Stimulated activated CD8-positive, alpha-beta memory T cell treated with anti-CD3 and anti-CD28 coated beads, Interleukin-15, amount 100 ng/mL, for 4 hours (primary cell): Measurements from ENCODE around the gene CASS4.

Experiments used
- DNase-seq, 2 donors: peaks; one replicate each; pipeline ENCODE4 v3.0.0-alpha.2; 2020; ENCODE audit warnings: low read depth in 2 of 2

Gene CASS4

GRCh38 chr20:56504373-56505005 is 92.4 kb downstream of the CASS4 start:
- DNase-seq, result no peak

- DNase-seq, result no peak
These were observed 94.0 kb downstream of the CASS4 start for GRCh38 chr20:56506103-56506502.
